ENCODE data around the gene SYNJ1.
"Not testable (repeated sequence)": the region's sequence is repeated elsewhere in the genome, so short reads cannot be mapped to it uniquely, and the experiment has no call there.

The SYNJ1 gene

DNA sequence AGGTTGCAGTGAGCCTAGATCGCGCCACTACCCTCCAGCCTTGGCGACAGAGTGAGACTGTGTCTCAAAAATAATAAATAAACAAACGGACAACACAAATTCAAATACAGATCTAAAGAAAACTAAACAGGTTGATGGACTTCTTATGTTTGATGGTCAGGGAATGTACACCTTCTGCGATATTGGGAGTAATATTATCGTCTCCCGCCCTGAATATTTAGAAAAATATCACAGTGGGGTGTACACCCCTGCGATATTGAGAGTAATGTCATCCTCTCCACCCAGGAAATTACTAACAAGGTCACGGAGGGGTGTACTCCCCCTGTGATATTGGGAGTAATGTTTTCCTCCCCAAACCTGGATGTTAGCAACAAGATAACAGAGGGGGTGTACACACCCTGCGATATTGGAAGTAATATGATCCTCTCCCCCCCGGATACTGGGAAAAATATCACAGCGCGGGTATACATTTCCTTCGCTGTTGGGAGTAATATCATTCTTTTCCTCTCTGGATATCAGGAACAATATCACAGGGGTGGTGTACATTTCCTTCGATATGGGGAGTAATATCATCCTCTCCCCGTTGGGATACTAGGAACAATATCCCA is 114.3 kb downstream of the SYNJ1 start:
- Histone ChIP-seq H3K36me3 (ENCODE audit: control insufficient read depth, insufficient read depth, low read length) (peaks cover under 1% of the 10 kb centered on the region), H3K4me3 (ENCODE audit: insufficient read depth, low read depth, low read length) (peak overlapping the region; percentile 99), H3K27me3 (ENCODE audit: control insufficient read depth, insufficient read depth, low read length, poor library complexity, severe bottlenecking) (no peaks in the 10 kb centered on the region), H3K27ac (ENCODE audit: insufficient read depth, low read depth, low read length, poor library complexity, severe bottlenecking) (no peak overlapping the region), H3K4me1 (ENCODE audit: control insufficient read depth, insufficient read depth, low read length) (no peaks in the 10 kb centered on the region), H3K9me3 (ENCODE audit: control insufficient read depth, low read length) (no peaks in the 10 kb centered on the region)
- WGBS, 2 experiments, result 89 to 92% methylated on average over 16 of the region's 16 CpGs

DNA sequence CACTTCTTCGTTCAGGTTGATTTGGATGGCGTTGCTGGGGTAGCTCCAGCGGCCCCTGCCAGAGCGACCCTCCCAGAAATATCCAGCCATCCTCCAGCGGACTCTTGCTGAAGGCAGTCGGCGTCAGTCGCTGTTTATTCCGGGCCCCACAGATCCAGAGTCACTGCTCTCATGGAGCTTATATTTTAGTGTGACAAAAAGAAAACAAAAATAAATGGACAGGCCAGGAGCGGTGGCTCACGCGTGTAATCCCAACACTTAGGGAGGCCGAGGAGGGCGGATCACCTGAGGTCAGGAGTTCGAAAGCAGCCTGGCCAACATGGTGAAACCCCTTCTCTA is 114.8 kb downstream of the SYNJ1 start:
- Histone ChIP-seq H3K4me3 (ENCODE audit: insufficient read depth, low read depth, low read length) (peak overlapping the region; percentile 99), H3K27me3 (ENCODE audit: control insufficient read depth, insufficient read depth, low read length, poor library complexity, severe bottlenecking) (no peaks in the 10 kb centered on the region), H3K9me3 (ENCODE audit: control insufficient read depth, low read length) (no peaks in the 10 kb centered on the region), H3K27ac (ENCODE audit: insufficient read depth, low read depth, low read length, poor library complexity, severe bottlenecking) (peak overlapping the region; percentile 94), H3K4me1 (ENCODE audit: control insufficient read depth, insufficient read depth, low read length) (no peaks in the 10 kb centered on the region), H3K36me3 (ENCODE audit: control insufficient read depth, insufficient read depth, low read length) (peaks cover 4% of the 10 kb centered on the region)
- WGBS, 2 experiments, result 15 to 16% methylated on average over 15 of the region's 15 CpGs

DNA sequence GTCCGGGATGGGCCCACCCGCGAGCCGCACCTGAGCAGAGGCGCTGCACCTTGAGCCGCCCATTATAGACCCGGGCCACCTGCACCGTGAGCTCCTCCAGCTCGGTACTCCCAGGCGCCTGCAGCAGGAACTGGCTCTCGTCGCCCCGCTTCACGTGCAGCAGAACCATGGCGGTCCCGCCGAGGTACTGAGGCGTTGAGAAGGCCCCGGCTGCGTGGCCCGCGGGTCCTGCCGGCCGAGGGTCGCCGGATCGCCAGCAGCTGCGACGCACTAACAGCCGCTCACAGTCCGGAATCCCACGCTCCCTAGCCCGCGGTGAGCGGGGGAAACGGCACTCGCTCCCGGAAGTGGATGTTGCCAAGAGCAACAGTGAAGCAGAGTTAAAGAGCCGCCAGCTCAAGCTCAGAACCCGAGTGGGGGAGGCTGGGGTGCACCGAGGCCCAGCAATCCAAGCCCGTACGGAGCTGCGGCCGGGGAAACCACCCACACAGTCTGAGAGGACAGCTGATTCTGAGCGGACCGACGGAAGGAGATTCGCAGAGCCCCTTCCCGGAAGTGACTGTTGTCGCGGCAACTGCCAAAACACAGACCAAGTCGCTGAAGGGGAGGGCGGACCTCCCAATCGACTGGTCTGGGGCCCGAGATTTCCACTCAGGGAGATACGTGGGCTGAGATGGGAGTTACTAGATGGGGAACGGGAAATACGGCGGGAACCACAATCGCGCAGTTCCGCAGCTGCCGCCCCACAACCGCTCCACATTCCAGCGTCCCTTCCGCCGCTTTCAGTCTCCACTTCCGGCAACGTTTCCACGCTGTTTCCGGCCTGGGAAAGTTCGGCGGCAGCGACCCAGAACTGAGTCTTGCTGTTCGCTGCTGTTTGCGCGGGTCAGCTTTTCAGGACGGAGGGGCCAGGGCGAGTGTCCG is 115.5 kb downstream of the SYNJ1 start, which contains the start of gene CFAP298:
CFAP298 (minus strand) TSS at position 303 of the 924 bp plus-strand sequence; CDS start at position 169, 134 bp downstream.
- WGBS, 2 experiments, result 0% methylated on average over 81 of the region's 81 CpGs
- peak within 1 kb of the TSS; percentile 99 for H3K4me3 ChIP-seq (ENCODE audit: insufficient read depth, low read depth, low read length)

DNA sequence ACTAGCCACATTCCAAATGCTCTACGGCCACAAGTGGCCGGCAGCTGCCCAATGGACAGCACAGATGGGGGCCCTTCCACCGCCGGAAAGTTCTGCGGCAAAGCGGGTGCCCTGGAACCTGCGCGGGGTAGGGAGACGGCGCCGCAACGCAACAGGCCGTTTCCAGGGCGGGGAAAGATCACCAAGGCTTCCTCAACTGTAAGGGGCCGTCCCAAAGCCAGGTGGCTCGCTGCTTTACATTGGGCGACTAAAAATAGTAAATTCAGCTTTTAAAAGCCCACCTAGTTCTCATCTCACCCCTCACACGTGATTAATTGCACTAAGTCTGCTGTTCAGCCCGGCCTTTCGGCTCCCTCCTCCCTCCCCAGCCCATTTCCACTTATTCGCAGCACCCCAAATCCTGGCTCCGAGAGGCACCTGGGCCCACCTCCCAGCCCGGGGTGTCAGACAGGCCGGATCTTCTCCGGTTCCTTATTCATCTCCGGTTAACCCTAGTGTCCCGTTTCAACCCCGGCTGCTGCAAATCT is 116.3 kb downstream of the SYNJ1 start:
- WGBS, 2 experiments, result 0 to 1% methylated on average over 28 of the region's 28 CpGs
- no peaks in the 10 kb centered on the region for H3K27me3 ChIP-seq (ENCODE audit: control insufficient read depth, insufficient read depth, low read length, poor library complexity, severe bottlenecking)
- no peaks in the 10 kb centered on the region for H3K9me3 ChIP-seq (ENCODE audit: control insufficient read depth, low read length)
- H3K27ac ChIP-seq (ENCODE audit: insufficient read depth, low read depth, low read length, poor library complexity, severe bottlenecking), result peak overlapping the region; percentile 94
- H3K4me3 ChIP-seq (ENCODE audit: insufficient read depth, low read depth, low read length), result peak overlapping the region; percentile 99
- H3K4me1 ChIP-seq (ENCODE audit: control insufficient read depth, insufficient read depth, low read length), result no peaks in the 10 kb centered on the region
- H3K36me3 ChIP-seq (ENCODE audit: control insufficient read depth, insufficient read depth, low read length), result peaks cover 10% of the 10 kb centered on the region

More for the DNA sequence above, 115.5 kb downstream of the SYNJ1 start, which contains the start of gene CFAP298:
- Histone ChIP-seq H3K9me3 (ENCODE audit: control insufficient read depth, low read length) (no peaks in the 10 kb centered on the region), H3K4me1 (ENCODE audit: control insufficient read depth, insufficient read depth, low read length) (no peaks in the 10 kb centered on the region), H3K27ac (ENCODE audit: insufficient read depth, low read depth, low read length, poor library complexity, severe bottlenecking) (peak within 1 kb of the TSS; percentile 94), H3K36me3 (ENCODE audit: control insufficient read depth, insufficient read depth, low read length) (peaks cover 4% of the 10 kb centered on the region), H3K27me3 (ENCODE audit: control insufficient read depth, insufficient read depth, low read length, poor library complexity, severe bottlenecking) (no peaks in the 10 kb centered on the region)

DNA sequence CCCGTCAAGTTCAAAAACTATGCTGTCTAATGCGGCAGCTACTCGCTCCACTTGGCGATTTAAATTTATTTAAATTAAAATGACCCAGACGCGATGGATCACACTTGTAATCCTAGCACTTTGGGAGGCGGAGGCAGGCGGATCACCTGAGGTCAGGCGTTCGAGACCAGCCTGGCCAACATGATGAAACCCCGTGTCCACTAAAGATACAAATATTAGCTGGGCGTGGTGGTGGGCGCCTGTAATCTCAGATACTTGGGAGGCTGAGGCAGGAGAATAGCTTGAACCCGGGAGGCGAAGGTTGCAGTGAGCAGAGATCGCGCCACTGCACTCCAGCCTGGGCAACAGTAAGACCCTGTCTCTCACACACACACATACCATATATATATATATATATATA is 116.9 kb downstream of the SYNJ1 start:
- WGBS, 2 experiments, result 82 to 84% methylated on average over 13 to 16 of the region's 17 CpGs
- H3K9me3 ChIP-seq (ENCODE audit: control insufficient read depth, low read length), result not testable (repeated sequence)
- H3K4me3 ChIP-seq (ENCODE audit: insufficient read depth, low read depth, low read length), result peak overlapping the region; percentile 99

DNA sequence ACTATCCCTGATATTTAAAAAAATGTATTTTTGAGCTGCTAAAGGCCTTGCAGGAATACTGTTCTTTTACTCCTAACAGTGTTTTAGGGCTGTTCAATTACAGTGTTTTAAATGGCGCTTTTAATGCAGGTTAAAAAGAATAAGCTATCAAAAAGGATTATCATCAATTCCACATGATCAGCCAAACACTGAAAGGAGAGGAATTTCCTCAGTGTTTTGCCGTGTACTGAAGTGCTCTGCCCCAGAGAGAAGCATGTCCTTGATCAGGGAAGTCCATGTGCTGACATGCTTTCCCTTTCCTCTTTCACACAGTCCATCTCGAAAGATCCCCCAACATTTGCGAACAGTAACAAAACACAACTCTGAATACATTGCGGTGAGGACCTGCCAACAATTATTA is 119.0 kb downstream of the SYNJ1 start:
- H3K4me1 ChIP-seq (ENCODE audit: control insufficient read depth, insufficient read depth, low read length), result peaks cover 11% of the 10 kb centered on the region
- H3K9me3 ChIP-seq (ENCODE audit: control insufficient read depth, low read length), result no peaks in the 10 kb centered on the region
- WGBS, 2 experiments, result 91 to 96% methylated on average over 5 of the region's 5 CpGs
- peaks cover 18% of the 10 kb centered on the region for H3K36me3 ChIP-seq (ENCODE audit: control insufficient read depth, insufficient read depth, low read length)
- H3K27me3 ChIP-seq (ENCODE audit: control insufficient read depth, insufficient read depth, low read length, poor library complexity, severe bottlenecking), result no peaks in the 10 kb centered on the region
- H3K4me3 ChIP-seq (ENCODE audit: insufficient read depth, low read depth, low read length), result no peak overlapping the region
- no peak overlapping the region for H3K27ac ChIP-seq (ENCODE audit: insufficient read depth, low read depth, low read length, poor library complexity, severe bottlenecking)

More for the DNA sequence above, 116.9 kb downstream of the SYNJ1 start:
- not testable (repeated sequence) for H3K4me1 ChIP-seq (ENCODE audit: control insufficient read depth, insufficient read depth, low read length); H3K27ac ChIP-seq (ENCODE audit: insufficient read depth, low read depth, low read length, poor library complexity, severe bottlenecking); H3K27me3 ChIP-seq (ENCODE audit: control insufficient read depth, insufficient read depth, low read length, poor library complexity, severe bottlenecking)
- H3K36me3 ChIP-seq (ENCODE audit: control insufficient read depth, insufficient read depth, low read length), result peaks cover 16% of the 10 kb centered on the region

DNA sequence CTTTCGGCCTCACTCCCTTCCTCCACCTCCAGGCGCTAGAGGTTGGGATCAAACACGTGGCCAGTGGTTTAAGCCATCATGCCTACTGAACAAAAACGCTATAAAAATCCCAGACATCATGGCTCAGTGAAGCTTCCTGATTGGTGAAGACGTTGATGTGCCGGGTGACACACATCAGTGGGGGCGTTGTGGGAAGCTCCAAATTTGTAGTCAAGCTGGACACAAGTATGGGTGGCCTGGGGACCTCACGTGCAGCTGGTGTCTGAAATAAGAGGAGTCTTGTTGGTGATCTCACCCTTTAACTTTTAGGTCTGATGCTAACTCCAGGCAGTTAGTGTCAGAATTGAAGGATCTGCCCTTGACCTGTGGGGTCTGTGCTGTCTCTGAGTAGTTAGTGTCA is 122.3 kb downstream of the SYNJ1 start:
- Histone ChIP-seq H3K36me3 (ENCODE audit: control insufficient read depth, insufficient read depth, low read length) (peaks cover 26% of the 10 kb centered on the region), H3K4me1 (ENCODE audit: control insufficient read depth, insufficient read depth, low read length) (peaks cover 17% of the 10 kb centered on the region), H3K9me3 (ENCODE audit: control insufficient read depth, low read length) (no peaks in the 10 kb centered on the region), H3K27me3 (ENCODE audit: control insufficient read depth, insufficient read depth, low read length, poor library complexity, severe bottlenecking) (no peaks in the 10 kb centered on the region), H3K4me3 (ENCODE audit: insufficient read depth, low read depth, low read length) (no peak overlapping the region), H3K27ac (ENCODE audit: insufficient read depth, low read depth, low read length, poor library complexity, severe bottlenecking) (no peak overlapping the region)
- WGBS, 2 experiments, result 92% methylated on average over 8 of the region's 8 CpGs

DNA sequence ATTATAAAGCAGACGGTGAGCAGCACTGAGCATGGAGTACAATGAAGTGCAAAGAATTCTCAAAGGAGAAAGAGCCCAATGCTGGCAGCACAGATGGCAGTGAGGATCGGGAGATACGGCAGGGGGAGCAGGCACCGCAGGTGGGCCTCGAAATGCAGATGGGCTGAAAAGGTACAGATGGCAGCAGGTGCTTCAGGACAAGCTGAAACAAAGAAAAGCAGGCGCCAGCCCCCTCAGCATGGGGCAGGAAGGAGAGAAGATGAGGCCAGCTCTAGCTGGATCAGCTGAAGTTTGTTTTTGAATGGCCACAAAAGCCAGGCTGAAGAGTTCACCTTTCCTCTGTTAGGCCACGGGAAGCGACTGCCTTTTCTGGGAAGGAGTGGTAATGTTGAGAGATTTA is 123.3 kb downstream of the SYNJ1 start:
- H3K36me3 ChIP-seq (ENCODE audit: control insufficient read depth, insufficient read depth, low read length), result peaks cover 26% of the 10 kb centered on the region
- WGBS, 2 experiments, result 18% methylated on average over 8 of the region's 8 CpGs
- H3K27me3 ChIP-seq (ENCODE audit: control insufficient read depth, insufficient read depth, low read length, poor library complexity, severe bottlenecking), result no peaks in the 10 kb centered on the region
- no peak overlapping the region for H3K4me3 ChIP-seq (ENCODE audit: insufficient read depth, low read depth, low read length)
- H3K4me1 ChIP-seq (ENCODE audit: control insufficient read depth, insufficient read depth, low read length), result peaks cover 17% of the 10 kb centered on the region
- no peaks in the 10 kb centered on the region for H3K9me3 ChIP-seq (ENCODE audit: control insufficient read depth, low read length)
- H3K27ac ChIP-seq (ENCODE audit: insufficient read depth, low read depth, low read length, poor library complexity, severe bottlenecking), result peak overlapping the region; percentile 16

DNA sequence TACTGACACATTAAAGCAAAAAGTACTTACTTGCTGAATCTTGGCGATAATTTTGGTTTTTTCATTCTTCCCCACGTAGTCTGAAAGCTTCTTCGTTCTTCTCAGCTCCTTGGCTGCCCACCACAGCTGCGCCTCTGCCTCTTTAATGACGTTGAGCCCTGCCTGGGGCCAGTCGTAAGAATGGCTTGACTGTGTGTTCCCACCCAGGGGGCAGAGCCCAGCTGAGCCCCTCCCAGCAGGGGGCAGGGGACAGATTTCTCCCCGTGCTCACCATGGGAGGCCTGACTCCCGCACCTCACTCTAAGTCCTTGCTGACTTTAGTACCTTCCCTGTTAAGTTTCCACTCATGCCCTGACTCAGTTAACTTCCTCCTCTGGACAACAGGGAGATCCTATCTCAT is 124.7 kb downstream of the SYNJ1 start:
- no peak overlapping the region for H3K4me3 ChIP-seq (ENCODE audit: insufficient read depth, low read depth, low read length)
- no peaks in the 10 kb centered on the region for H3K9me3 ChIP-seq (ENCODE audit: control insufficient read depth, low read length)
- H3K4me1 ChIP-seq (ENCODE audit: control insufficient read depth, insufficient read depth, low read length), result peaks cover 17% of the 10 kb centered on the region
- WGBS, 2 experiments, result 48 to 52% methylated on average over 8 of the region's 8 CpGs
- no peak overlapping the region for H3K27ac ChIP-seq (ENCODE audit: insufficient read depth, low read depth, low read length, poor library complexity, severe bottlenecking)
- peaks cover 22% of the 10 kb centered on the region for H3K36me3 ChIP-seq (ENCODE audit: control insufficient read depth, insufficient read depth, low read length)
- no peaks in the 10 kb centered on the region for H3K27me3 ChIP-seq (ENCODE audit: control insufficient read depth, insufficient read depth, low read length, poor library complexity, severe bottlenecking)

DNA sequence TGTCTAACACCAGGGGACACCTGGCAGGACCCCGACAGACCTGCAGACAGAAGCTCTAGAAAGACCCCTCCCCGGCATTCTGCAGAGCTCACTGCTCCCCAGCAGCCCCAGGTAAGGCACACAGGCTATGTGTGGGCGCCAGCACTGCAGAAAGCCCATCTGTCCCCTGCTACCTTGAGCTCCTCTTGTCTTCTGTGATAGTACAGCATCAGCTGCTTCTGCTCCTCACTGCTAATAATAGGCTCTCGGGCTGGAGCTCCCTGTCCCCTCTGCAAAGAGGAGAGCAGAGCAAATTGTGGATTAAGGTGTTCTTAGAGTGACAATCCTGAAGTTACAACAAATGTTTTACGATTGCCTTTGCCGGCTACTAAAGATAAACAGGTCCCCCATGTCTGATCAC is 125.7 kb downstream of the SYNJ1 start:
- peaks cover 17% of the 10 kb centered on the region for H3K4me1 ChIP-seq (ENCODE audit: control insufficient read depth, insufficient read depth, low read length)
- no peaks in the 10 kb centered on the region for H3K27me3 ChIP-seq (ENCODE audit: control insufficient read depth, insufficient read depth, low read length, poor library complexity, severe bottlenecking)
- H3K9me3 ChIP-seq (ENCODE audit: control insufficient read depth, low read length), result no peaks in the 10 kb centered on the region
- 92 to 93% methylated on average over 6 of the region's 6 CpGs for WGBS, 2 experiments
- H3K27ac ChIP-seq (ENCODE audit: insufficient read depth, low read depth, low read length, poor library complexity, severe bottlenecking), result no peak overlapping the region
- no peak overlapping the region for H3K4me3 ChIP-seq (ENCODE audit: insufficient read depth, low read depth, low read length)
- H3K36me3 ChIP-seq (ENCODE audit: control insufficient read depth, insufficient read depth, low read length), result peaks cover 21% of the 10 kb centered on the region

Data from ectodermal cell (in vitro differentiated cells).